ENCODE measurements around the gene MANBA. TPM values are rescaled to one million over a fixed set of nuclear protein-coding genes. Genes with fewer than 3 reads are reported as not detected.

Gene MANBA
- total and polyA plus RNA-seq, 2 of the 13 experiments (the other 11 are each of a cell fraction or from before 2014, with no cell fraction given) = 11.7 to 33.3 TPM

- TF ChIP-seq HIC2 (CRISPR knock-in tag; IDR thresholded peaks at IDR 0.05; ENCODE audit: low read depth) (no peak), HINFP (CRISPR knock-in tag; IDR thresholded peaks at IDR 0.05; ENCODE audit: low read depth) (no peak), SIN3A (IDR thresholded peaks at IDR 0.05; ENCODE audit: borderline replicate concordance, low read depth, low read length) (no peak), ISL2 (CRISPR knock-in tag; IDR thresholded peaks at IDR 0.05) (no peak), NR2F1 (CRISPR knock-in tag; IDR thresholded peaks at IDR 0.05) (peak in 1 of 2 experiments; percentile 54; a peak in 1 of 4 replicates), STAG1 (CRISPR knock-in tag; IDR thresholded peaks at IDR 0.05) (no peak), ZNF256 (CRISPR knock-in tag; conservative IDR thresholded peaks at IDR 0.05) (no peak), SRSF4 (IDR thresholded peaks at IDR 0.05; ENCODE audit: low read depth, low read length, poor library complexity, severe bottlenecking) (no peak), CENPBD1 (CRISPR knock-in tag; IDR thresholded peaks at IDR 0.05; ENCODE audit: borderline replicate concordance, low read depth) (no peak), ZNF615 (CRISPR knock-in tag; IDR thresholded peaks at IDR 0.05; ENCODE audit: borderline replicate concordance) (no peak), POLR2AphosphoS5 (IDR thresholded peaks at IDR 0.05; ENCODE audit: low read depth, low read length) (no peak), ZNF839 (CRISPR knock-in tag; IDR thresholded peaks at IDR 0.05; ENCODE audit: borderline replicate concordance) (no peak), TP53 (CRISPR knock-in tag; conservative IDR thresholded peaks at IDR 0.05) (no peak), ZMYM2 (CRISPR knock-in tag; IDR thresholded peaks at IDR 0.05) (no peak), RORA (CRISPR knock-in tag; IDR thresholded peaks at IDR 0.05) (no peak), PHB2 (IDR thresholded peaks at IDR 0.05; ENCODE audit: partially characterized antibody) (no peak)
- TF ChIP-seq, protein P1, sequence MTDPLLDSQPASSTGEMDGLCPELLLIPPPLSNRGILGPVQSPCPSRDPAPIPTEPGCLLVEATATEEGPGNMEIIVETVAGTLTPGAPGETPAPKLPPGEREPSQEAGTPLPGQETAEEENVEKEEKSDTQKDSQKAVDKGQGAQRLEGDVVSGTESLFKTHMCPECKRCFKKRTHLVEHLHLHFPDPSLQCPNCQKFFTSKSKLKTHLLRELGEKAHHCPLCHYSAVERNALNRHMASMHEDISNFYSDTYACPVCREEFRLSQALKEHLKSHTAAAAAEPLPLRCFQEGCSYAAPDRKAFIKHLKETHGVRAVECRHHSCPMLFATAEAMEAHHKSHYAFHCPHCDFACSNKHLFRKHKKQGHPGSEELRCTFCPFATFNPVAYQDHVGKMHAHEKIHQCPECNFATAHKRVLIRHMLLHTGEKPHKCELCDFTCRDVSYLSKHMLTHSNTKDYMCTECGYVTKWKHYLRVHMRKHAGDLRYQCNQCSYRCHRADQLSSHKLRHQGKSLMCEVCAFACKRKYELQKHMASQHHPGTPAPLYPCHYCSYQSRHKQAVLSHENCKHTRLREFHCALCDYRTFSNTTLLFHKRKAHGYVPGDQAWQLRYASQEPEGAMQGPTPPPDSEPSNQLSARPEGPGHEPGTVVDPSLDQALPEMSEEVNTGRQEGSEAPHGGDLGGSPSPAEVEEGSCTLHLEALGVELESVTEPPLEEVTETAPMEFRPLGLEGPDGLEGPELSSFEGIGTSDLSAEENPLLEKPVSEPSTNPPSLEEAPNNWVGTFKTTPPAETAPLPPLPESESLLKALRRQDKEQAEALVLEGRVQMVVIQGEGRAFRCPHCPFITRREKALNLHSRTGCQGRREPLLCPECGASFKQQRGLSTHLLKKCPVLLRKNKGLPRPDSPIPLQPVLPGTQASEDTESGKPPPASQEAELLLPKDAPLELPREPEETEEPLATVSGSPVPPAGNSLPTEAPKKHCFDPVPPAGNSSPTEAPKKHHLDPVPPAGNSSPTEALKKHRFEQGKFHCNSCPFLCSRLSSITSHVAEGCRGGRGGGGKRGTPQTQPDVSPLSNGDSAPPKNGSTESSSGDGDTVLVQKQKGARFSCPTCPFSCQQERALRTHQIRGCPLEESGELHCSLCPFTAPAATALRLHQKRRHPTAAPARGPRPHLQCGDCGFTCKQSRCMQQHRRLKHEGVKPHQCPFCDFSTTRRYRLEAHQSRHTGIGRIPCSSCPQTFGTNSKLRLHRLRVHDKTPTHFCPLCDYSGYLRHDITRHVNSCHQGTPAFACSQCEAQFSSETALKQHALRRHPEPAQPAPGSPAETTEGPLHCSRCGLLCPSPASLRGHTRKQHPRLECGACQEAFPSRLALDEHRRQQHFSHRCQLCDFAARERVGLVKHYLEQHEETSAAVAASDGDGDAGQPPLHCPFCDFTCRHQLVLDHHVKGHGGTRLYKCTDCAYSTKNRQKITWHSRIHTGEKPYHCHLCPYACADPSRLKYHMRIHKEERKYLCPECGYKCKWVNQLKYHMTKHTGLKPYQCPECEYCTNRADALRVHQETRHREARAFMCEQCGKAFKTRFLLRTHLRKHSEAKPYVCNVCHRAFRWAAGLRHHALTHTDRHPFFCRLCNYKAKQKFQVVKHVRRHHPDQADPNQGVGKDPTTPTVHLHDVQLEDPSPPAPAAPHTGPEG (CRISPR knock-in tag; IDR thresholded peaks at IDR 0.05) = no peak
- TF ChIP-seq, protein P2, sequence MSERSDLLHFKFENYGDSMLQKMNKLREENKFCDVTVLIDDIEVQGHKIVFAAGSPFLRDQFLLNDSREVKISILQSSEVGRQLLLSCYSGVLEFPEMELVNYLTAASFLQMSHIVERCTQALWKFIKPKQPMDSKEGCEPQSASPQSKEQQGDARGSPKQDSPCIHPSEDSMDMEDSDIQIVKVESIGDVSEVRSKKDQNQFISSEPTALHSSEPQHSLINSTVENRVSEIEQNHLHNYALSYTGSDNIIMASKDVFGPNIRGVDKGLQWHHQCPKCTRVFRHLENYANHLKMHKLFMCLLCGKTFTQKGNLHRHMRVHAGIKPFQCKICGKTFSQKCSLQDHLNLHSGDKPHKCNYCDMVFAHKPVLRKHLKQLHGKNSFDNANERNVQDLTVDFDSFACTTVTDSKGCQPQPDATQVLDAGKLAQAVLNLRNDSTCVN (CRISPR knock-in tag; IDR thresholded peaks at IDR 0.05; ENCODE audit: borderline replicate concordance) = no peak
Observed at GRCh38 chr4:102780476-102781144, 19.8 kb upstream of the MANBA start (continued).
